GM12872 (cell line): ENCODE measurements around the gene PRSS33.

Experiments used
- CTCF ChIP-seq: IDR thresholded peaks from 3 replicates; pipeline ENCODE4 v1.5.1; 2011; ENCODE audit warnings: low read depth, mild to moderate bottlenecking, low read length, moderate library complexity; ENCODE audit not compliant: insufficient read depth

The PRSS33 gene

DNA sequence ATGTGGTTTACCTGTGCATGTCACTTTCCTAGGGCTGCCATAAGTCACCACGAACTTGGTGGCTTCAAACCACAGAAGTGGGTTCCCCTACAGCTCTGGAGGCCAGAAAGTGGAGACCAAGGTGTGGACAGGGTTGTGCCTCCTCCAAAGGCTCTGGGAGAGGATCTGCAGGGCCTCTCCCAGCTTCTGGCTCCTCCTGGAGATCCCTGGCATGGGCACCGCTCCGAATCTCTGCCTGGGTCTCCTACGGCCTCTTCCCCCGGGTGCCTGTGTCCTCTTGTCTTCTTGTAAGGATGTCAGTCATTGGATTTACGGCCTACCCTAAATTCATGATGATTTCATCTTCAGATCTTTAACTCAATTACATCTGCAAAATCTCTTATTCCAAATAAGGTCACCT is 37.4 kb downstream of the PRSS33 start:
- no peak for TF ChIP-seq CTCF

DNA sequence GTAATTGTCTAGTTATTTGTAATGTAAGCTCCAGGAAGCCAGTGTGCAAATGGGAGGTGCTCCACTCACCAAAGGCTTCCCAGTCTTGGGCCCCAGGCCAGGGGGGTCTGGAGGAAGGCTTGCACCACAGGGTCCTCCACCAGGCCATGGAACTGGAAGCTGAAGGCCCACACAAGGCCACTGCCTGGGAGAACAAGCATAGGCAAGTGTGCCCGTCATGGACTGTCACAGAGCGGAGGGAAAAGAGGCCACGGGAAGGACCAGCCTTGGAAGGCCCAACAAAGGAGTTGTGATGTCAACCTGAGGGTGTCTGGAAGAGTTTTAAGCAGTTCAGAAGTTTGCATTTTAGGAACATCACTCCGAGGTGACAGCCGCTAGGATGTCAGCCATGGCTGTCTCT is 37.9 kb downstream of the PRSS33 start:
- no peak for TF ChIP-seq CTCF

DNA sequence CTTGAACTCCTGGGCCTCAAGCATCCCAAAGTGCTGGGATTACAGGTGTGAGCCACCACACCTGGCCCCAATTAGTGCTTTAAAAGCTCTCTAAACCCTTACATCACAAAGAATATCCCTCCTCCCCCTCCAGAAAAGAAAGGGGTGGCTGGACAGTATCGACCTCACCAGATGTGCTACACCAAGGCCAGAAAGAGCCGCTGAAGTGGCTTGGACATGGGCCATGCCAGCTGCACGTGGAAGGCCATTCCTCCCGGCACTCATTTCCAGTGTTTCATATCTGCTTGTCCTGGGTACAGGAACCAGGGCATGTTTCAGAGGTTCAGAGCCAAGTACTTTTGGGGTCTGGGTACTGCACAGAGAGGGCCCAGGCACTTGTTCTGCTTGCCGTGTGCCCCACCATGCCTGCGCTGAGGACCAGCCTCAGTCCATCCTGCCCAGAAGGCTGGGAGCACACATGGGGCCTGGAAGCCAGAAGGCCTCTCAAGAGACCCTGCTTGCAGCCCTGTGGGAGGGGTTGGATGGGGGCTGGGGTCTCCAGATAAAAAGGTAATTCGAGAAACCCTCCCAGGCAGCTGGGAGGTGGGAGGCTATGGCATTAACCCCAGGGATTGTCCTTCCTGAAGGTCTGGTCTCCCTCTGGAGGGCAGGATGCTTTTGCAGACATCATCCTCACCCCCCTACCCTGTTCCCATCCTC is 38.5 kb downstream of the PRSS33 start:
- TF ChIP-seq CTCF = no peak

DNA sequence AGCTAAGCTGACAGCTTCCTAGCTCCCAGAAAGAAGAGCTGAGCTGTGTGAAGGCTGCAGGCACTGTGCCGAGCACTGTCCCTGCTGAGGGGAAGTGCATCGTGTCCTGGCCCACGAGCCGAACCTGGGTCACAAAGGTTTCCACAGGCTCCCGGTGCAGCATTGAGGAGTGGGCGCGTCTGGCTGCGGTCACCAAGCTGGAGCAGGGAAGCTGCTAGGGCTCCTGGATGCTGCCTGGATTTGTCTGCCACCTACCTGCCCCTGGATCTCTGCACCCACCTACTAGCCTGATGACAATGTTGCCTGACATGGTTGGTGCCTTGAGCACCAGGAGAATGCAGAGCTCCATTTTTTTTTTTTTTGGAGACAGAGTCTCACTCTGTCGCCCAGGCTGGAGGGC is 41.4 kb downstream of the PRSS33 start:
- TF ChIP-seq CTCF = no peak

DNA sequence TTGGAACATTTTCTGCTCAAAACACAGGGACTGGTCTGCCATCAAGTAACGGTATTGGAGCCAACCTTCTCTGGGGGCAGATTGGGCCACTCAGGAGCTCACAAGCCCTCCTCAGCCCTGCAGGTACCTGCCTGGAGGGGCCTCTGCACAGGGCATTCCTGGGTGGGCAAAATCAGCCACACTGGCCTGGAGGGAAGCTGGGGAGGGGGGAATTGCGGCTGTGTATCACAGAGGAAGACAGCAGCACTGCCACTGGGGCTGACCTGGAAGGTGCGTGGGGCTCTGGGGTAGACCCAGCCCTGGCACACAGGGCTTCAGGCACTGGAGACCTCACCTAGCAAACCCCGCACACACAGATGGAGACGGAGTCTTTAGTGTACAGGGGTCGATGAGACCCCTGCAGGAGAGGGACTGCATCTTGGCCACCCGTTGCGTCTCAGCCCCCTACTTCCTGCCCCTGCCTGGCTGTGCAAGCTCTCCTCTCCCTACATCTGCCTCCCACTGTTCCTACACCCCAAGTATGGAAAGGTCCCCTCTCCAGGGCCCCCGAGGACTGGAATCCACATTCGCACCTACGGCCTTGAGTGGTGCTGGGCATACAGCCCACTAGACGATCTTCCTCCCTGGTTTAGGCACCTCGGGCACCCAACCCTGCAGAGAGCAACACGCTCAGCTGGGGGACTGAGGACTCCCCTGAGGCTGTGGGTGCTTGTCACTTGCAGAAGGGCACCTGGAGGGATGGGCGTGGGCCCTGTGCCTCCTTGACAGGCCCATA is 42.1 kb downstream of the PRSS33 start:
- TF ChIP-seq CTCF = no peak

DNA sequence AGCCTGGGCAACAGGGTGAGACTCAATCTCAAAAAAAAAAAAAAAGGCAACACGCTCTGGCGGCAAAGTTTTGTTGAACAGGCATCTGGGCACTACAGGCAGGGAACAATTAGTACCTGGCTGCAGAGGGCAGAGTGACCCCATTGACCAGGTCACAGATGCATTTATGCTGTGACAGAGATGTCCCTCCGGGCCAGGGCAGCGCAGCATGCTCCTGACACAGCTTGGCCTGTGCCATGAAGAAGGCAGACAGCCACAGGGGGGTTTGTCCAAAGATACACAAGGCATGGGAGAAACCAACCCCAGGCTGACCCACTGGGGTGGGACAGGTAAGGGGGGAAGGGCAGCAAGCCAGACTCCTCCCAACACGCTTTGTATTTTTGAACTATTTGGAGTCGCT is 42.6 kb downstream of the PRSS33 start:
- TF ChIP-seq CTCF = no peak

DNA sequence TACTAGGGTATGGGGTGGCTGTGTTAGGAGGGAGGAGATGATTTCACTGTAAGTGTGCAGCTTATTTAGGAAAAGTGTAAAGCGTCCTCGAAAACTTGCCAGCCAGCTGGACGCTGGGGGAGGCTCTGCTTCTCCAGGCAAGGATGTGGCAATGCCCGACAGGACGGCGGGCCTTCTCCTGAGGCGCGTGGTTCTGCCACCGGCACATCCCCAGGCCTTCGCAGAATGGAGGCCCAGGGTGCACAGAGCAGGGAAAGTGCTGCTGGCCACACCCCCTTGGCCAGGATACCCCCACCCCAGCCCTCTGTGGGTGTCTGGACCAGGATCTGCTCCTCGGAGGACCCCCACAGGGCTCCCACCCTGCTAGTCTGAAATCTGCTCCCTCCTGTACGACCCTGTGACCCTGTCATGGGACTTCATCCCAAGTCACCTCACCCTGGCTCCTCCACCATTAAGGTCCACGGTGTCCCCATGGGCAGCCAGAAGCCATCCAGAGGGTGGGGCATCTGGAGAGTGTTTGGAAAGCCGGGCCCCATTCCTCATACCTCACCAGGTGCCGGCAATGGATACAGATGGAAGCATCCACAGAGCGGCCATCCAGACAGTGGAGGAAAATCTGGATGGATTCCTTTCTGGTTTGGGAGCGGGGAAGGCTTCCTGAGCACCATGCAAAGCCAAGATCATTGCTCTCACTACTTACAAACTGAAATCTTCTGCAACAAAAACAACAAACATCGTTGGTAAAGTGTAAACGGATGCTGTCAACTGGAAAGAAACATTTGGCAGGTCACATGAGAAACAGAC is 44.2 kb downstream of the PRSS33 start:
- TF ChIP-seq CTCF = no peak
